Measurements from ENCODE around the gene MPO.

- TF ChIP-seq POLR2A (IDR thresholded peaks at IDR 0.05) (no peak), CTCF (IDR thresholded peaks at IDR 0.05) (no peak)
Observed at GRCh38 chr17:58315750-58316149, 35.0 kb upstream of the MPO start.
